HG02970 (cell line): ENCODE data around the gene KRT25.

Experiments used
- ATAC-seq: cut with Tn5 transposase; IDR thresholded peaks from one replicate; pipeline ENCODE4 v1.9.1; 2021; ENCODE audit warnings: mild to moderate bottlenecking, moderate library complexity, moderate number of reproducible peaks; ENCODE audit not compliant: unreplicated experiment, low FRiP score

The KRT25 gene

GRCh38 chr17:40699853-40700252, 55.3 kb downstream of the KRT25 start:
- ATAC-seq, result no peak

- ATAC-seq, result no peak
Observed at GRCh38 chr17:40699371-40699770, 55.8 kb downstream of the KRT25 start.
